Epithelial cell of esophagus (primary cell): ENCODE data around the gene RAN.
A peak's percentile ranks its signal among the peaks of the same experiment; 100 is the strongest.

Source experiments
- DNase-seq: peaks from one replicate; pipeline ENCODE4 v3.0.0; 2010; ENCODE audit warnings: low read depth
- H3K4me3 ChIP-seq: 2 replicates; pipeline ENCODE4 v1.5.1; 2011; ENCODE audit warnings: mild to moderate bottlenecking, low read length, control low read depth
- CTCF ChIP-seq: IDR thresholded peaks from 2 replicates; pipeline ENCODE4 v1.5.1; 2011; ENCODE audit warnings: low read depth, mild to moderate bottlenecking, low read length, control low read depth, inconsistent platforms; ENCODE audit not compliant: insufficient read depth; ENCODE audit errors: missing control alignments

Gene RAN

GRCh38 chr12:130909111-130909510 is 37.2 kb downstream of the RAN start:
- TF ChIP-seq CTCF: no peak
- H3K4me3 ChIP-seq: no peak overlapping the region
- DNase-seq: no peak

GRCh38 chr12:130911193-130911592 is 39.3 kb downstream of the RAN start:
- DNase-seq: no peak
- TF ChIP-seq CTCF: no peak
- no peak overlapping the region for H3K4me3 ChIP-seq

- no peak overlapping the region for H3K4me3 ChIP-seq
- TF ChIP-seq CTCF: no peak
- no peak for DNase-seq
These were observed 40.1 kb downstream of the RAN start for GRCh38 chr12:130911933-130912332.

GRCh38 chr12:130916241-130916911 is 44.5 kb downstream of the RAN start:
- peak; percentile 71 for TF ChIP-seq CTCF
- peak; percentile 45 for DNase-seq
- H3K4me3 ChIP-seq: no peak overlapping the region

GRCh38 chr12:130917607-130918006 is 45.7 kb downstream of the RAN start:
- no peak overlapping the region for H3K4me3 ChIP-seq
- TF ChIP-seq CTCF: no peak
- no peak for DNase-seq

- no peak for TF ChIP-seq CTCF
- no peak overlapping the region for H3K4me3 ChIP-seq
- DNase-seq: no peak
These were observed 47.2 kb downstream of the RAN start for GRCh38 chr12:130919086-130919485.

- DNase-seq: no peak
- no peak overlapping the region for H3K4me3 ChIP-seq
- TF ChIP-seq CTCF: no peak
These were observed 48.3 kb downstream of the RAN start for GRCh38 chr12:130920119-130920703.
